HG02870 (cell line): ENCODE measurements around the gene B3GALT5.
"Not testable (repeated sequence)": the region's sequence is repeated elsewhere in the genome, so short reads cannot be mapped to it uniquely, and the experiment has no call there.

ENCODE experiments used
- ATAC-seq: cut with Tn5 transposase; IDR thresholded peaks from one replicate; pipeline ENCODE4 v1.9.1; 2021; ENCODE audit warnings: mild to moderate bottlenecking, moderate library complexity; ENCODE audit not compliant: unreplicated experiment

Gene B3GALT5, protein sequence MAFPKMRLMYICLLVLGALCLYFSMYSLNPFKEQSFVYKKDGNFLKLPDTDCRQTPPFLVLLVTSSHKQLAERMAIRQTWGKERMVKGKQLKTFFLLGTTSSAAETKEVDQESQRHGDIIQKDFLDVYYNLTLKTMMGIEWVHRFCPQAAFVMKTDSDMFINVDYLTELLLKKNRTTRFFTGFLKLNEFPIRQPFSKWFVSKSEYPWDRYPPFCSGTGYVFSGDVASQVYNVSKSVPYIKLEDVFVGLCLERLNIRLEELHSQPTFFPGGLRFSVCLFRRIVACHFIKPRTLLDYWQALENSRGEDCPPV

GRCh38 chr21:39612233-39613040, at the start of gene B3GALT5:
TSS of gene B3GALT5 (plus strand) at chr21:39612940. CDS start at chr21:39660560, 47,620 bp downstream.
- no peak for ATAC-seq

DNA sequence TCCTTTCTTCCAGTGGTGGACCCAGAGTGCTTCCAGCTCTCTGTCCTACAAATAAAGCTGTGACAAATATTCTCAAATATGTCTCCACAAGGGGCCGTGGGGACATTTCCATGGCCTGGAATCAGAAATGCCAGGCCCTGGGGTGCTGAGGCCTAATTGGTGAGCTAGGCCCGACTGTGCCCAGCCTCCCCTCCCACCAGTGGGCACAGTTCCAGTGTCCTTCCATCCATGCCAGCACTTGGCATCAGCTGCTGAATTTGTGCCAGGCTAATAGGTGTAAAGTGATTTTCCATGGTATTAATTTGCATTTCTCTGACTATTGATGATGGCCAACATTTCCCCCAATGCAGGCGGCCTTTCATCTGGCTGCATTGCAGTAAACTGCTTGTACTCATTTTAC, 48.5 kb upstream of the B3GALT5 start:
- no peak for ATAC-seq

DNA sequence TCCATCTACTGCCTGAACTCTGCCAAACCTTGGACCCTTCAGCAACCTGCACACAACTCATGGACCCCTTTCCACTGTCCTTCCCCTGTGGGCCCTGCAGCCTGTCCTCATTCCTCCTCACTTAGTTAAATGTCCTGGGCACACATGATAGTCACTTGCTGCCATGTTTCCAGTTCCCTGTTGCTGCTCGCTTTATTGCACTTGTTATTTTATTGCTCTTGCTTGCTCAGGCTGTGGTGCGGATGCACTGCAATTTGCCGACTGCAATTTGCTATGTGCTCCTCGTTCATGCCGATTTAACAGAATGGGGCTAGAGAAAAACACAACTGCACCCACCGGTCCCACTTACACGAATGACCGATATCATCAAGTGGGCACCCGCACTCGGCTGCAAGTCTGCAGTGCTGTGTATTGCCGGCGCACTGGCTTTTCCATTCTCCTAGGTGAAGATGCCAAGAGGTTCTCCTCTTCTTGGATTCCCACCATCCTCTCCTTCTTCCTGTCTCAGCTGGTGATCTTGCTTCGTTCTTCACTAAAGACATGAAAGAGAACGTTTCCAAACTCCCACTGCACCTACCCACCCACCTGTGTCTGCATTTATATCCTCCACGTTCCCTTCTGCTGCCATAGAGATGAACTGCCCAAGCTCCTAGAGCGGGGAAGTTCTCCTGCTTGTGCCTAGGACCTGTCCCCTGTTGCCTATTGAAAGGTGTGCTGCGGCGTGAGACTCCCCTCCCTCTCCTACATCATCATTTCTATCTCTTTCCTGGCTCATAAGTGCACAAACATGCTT, 45.4 kb upstream of the B3GALT5 start:
- no peak for ATAC-seq

DNA sequence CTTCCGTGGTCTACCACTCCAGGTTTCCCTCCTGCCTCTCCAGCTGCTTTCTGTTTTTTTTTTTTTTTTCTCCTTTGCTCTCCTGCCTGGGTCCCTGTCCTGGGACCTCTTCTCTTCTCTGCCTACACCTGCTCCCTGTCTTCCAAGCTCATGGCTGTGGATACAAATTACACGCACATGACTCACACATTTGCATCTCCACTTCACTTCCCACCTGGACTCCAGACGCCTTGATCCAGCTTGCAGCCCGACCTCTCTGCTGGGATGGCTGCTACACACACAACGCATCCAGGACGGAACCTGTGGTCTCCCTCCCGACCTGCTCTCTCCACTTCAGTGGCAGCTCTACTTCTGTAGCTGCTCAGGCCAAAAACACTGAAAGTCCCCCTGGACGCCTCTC, 44.4 kb upstream of the B3GALT5 start:
- no peak for ATAC-seq

- no peak for ATAC-seq
Measured at GRCh38 chr21:39575775-39576174, 37.0 kb upstream of the B3GALT5 start.

- no peak for ATAC-seq
Measured at GRCh38 chr21:39576518-39577128, 36.1 kb upstream of the B3GALT5 start.

- no peak for ATAC-seq
Measured at GRCh38 chr21:39579734-39580332, 32.9 kb upstream of the B3GALT5 start.

GRCh38 chr21:39580744-39581143, 32.0 kb upstream of the B3GALT5 start:
- ATAC-seq = no peak

GRCh38 chr21:39581414-39581813, 31.3 kb upstream of the B3GALT5 start:
- no peak for ATAC-seq

DNA sequence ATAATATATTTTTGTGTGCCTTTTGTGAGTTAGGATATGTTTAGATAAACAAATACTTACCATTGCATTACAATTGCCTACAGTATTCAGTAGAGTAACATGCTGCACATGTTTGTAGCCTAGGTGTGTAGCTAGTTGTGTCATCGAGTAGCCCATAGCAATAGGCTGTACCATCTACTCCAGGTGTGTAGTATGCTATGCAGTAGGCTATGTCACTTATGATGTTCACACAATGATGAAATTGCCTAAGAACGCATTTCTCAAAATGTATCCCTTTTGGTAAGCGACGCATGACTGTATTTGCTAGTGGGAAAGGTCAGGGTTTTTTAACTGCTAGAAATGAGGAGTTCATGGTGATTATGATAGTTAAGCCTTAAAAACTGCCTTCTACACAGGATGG, 30.0 kb upstream of the B3GALT5 start:
- ATAC-seq = no peak

DNA sequence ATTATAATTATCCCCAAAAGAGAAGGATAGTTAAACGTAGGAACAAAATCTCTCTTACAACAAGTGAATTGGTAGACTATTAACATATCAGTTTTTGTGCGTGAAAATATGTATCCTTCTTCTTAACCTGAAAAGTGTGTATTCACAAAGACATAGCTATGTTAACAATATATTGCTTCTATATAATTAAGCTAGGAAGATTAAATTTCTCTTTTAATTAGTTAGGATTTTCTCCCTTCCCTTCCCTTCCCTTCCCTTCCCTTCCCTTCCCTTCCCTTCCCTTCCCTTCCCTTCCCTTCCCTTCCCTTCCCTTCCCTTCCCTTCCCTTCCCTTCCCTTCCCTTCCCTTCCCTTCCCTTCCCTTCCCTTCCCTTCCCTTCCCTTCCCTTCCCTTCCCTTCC, 29.2 kb upstream of the B3GALT5 start:
- ATAC-seq = not testable (repeated sequence)

GRCh38 chr21:39587376-39587775, 25.4 kb upstream of the B3GALT5 start:
- ATAC-seq = no peak

- no peak for ATAC-seq
Measured at GRCh38 chr21:39588884-39589283, 23.9 kb upstream of the B3GALT5 start.

DNA sequence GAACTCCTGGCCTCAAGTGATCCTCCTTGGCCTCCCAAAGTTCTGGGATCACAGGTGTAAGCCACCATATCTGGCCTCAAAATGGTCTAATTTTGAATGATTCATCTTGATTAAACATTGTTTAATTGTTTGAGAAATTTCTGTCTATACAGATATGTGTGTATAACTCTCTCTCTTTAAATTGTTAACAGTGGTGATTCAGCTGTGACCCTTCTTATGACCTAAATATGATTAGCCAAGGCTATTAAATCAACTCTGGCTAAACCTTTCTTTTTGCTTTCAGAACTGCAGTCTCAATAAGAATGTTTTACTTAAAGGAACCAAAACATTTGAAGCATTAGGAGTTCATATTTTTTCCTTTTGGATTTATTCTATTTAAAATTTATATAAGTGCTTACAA, 19.2 kb upstream of the B3GALT5 start:
- no peak for ATAC-seq

DNA sequence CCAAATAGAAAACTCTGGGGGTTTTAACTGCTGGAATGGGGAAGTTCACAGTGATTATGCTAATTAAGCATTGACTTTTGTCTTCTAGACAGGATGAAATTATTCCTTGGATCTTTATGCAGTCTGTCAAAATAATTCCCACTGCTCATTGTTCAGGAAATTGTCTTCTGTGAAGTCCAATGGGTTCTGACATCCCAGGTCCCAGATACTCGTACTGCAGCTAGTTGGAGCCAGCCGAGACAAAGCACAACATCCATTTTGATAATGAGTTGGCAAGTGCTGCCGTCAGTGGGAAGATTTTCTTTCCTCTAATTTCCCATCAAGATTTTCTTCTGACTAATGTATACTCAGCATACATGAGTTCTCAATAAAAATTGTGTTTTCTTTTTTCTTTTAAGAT, 17.3 kb upstream of the B3GALT5 start:
- no peak for ATAC-seq

GRCh38 chr21:39597595-39597994, 15.1 kb upstream of the B3GALT5 start:
- ATAC-seq = no peak

DNA sequence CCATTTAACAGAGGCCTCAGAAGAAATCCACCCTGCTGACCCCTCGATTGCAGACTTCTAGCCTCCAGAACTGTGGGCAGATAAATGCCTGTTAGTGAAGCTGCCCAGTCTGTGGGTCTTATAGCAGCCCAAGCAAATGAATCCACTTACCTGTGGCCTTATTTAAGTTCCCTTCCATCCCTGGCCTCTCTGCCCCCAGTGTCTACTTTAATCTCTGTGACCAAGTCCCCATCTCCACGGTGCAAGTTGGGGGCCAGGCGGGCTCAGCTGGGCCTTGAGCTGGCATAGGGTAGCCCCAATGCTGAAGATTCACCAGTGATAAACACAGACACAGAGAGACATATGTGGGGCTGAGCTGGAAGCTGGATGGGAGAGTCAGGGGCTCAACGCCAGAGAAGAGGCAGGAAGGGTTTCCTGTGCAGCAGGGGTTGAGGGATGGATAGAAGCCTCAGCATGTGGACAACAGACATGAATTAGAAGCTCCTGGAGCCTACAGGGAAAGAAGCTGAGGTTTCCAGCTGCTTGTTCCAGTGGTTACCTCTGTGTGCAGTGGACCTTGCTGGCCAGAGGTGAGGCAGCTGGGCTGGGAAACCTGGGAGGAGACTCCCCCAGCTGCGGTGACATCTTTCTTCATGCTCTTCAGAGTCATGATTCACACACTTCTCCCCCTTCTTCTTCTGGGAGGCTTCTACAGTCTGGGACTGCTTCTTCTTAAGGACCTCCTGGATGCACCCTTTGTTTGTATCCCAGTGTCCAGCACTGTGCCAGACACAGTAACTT, 13.4 kb upstream of the B3GALT5 start:
- ATAC-seq = no peak

GRCh38 chr21:39601187-39601928, 11.4 kb upstream of the B3GALT5 start:
- ATAC-seq = no peak

DNA sequence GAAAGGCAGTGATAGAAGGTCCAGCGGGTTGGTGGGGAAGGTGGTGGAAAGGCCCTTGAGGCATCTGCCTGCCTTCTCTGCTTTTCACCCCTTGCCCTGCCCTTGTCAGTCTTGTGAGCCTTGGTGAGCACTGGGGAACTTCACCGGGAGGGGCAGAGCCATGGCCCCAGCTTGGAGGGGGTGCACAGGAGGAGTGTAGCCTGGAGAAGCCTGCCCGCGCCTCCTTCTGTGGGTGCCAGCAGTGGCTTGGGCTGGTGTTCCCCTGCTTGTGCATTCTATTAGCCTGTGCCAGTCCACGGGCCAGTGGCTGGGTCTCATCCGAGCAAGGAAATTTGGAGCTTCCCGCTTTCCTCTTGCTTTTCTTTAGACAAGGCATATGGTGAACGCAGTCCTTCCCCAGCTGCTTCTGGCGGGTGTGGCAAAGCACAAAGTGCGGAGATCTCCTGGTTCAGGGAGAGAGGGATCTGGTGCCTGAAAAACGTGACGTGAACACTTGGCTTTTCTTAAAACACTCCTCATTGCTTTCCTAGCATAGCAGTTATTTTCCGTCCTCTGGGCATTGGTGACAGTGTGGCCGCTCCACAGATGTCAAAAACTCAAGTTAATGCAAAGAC, 10.6 kb upstream of the B3GALT5 start:
- no peak for ATAC-seq
